HTR-8/SVneo (cell line): ENCODE results near the gene PUS1.
"Not testable (repeated sequence)": the region's sequence is repeated elsewhere in the genome, so short reads cannot be mapped to it uniquely, and the experiment has no call there.

ENCODE experiments used
- DNase-seq: peaks from one replicate; pipeline ENCODE4 v3.0.0; 2011; ENCODE audit warnings: low spot score, mixed read lengths; ENCODE audit not compliant: insufficient read length
- FAIRE-seq: peaks from 2 replicates; lab custom pipeline; 2011; peaks lifted over from hg19 to GRCh38; lab: Jason Lieb, UNC

The PUS1 gene

GRCh38 chr12:131928711-131929580 lies at the start of gene PUS1:
TSS of gene PUS1 (plus strand) at chr12:131929276. CDS start at chr12:131929723, 447 bp downstream.
- no peak for FAIRE-seq

DNA sequence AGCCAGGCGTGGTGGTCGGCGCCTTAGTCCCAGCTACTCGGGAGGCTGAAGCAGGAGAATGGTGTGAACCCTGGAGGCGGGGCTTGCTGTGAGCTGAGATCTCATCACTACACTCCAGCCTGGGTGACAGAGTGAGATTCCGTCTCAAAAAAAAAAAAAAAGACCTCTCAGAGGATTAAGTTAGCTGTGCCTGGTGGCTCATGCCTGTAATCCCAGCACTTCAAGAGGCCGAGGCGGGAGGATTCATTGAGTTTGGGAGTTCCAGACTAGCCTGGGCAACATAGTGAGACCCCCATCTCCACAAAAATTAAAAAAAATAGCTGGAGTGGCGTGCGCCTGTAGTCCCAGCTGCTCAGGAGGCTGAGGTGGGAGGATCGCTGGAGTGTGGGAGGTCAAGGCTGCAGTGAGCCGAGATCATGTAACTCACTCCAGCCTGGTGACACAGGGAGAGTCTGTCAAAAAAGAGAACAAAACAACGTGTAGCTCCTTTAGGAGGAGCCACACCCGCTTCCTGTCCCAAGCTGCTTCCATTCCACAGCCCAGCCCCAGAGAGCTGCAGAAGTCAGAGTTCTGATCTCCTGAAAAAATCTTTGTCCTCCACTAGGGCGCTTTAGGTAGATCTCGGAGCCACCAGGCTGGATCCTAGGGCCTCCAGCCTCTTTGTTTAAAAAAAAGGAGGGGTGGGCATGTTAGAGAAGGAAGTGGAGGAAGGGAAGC lies 46.1 kb upstream of the PUS1 start:
- DNase-seq = no peak
- FAIRE-seq = no peak

More at GRCh38 chr12:131928711-131929580, at the start of gene PUS1:
- DNase-seq = peak; percentile 95

- DNase-seq (no peak), FAIRE-seq (no peak)
Measured at GRCh38 chr12:131883521-131883900, 45.6 kb upstream of the PUS1 start.

- not testable (repeated sequence) for FAIRE-seq
Measured at GRCh38 chr12:131885076-131885475, 44.0 kb upstream of the PUS1 start.

GRCh38 chr12:131885543-131886057 lies 43.5 kb upstream of the PUS1 start:
- DNase-seq (no peak), FAIRE-seq (no peak)

More at GRCh38 chr12:131885076-131885475, 44.0 kb upstream of the PUS1 start:
- not testable (repeated sequence) for DNase-seq

DNA sequence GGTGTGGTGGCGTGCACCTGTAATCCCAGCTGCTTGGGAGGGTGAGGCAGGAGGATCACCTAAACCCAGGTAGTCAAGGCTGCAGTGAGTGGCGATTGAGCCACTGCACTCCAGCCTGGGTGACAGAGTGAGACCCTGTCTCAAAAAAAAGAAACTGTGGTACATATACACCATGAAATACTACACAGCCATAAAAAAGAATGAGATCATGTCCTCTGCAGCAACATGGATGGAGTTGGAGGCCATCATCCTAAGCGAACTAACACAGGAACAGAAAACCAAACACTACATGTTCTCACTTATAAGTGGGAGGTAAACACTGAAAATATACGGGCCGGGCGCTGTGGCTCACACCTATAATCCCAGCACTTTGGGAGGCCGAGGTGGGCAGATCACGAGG lies 37.4 kb upstream of the PUS1 start:
- not testable (repeated sequence) for DNase-seq, FAIRE-seq

DNA sequence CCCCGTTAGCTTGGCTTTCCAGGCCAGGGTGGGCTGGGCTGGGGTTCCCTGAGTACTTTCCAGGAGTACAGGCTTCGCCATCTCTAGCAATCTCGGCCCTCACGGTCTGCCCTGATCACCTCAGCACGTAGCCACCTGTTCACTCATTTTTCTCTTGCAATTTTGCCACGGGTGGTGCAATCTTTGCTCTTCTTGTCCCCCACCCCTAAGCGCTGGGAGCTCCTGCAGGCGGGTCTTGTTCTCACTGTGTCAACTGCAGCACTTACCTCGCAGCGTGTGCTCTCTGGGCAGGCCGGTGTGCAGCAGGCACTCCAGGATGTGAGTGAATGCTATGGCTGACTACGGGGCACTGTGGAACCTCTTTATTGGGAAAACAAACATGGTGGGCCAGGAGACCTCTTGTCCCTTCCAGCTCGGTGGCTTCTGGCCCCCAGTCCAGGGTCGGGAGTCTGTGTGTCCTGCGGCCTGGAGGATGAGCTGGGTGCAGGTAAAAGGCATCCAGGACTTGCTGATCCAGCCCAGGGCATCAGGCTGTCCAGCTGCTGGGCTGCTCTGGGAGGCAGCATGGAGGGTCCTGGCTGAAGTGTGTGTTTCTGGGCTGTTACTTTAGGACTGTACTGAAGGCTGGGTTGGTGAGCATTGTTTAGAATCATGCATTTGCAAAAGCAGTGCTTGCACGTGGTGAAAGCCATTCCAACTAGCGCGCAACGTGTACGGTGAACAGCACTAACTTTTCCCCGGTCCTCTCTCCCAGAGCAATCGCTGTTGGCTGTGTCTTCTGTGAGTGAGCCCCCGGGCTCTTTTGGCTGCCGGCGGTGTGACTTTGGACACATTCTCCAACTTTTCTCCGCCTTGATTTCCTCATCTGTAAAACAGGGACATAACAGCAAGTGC lies 36.1 kb upstream of the PUS1 start:
- DNase-seq = no peak
- FAIRE-seq = no peak

GRCh38 chr12:131893605-131894312 lies 35.3 kb upstream of the PUS1 start:
- DNase-seq (no peak), FAIRE-seq (no peak)

GRCh38 chr12:131894313-131894860 lies 34.7 kb upstream of the PUS1 start, which contains the start of gene ULK1:
TSS of gene ULK1 (plus strand) at chr12:131894622. CDS start at chr12:131895002, 380 bp downstream.
- FAIRE-seq (peak; percentile 65), DNase-seq (peak; percentile 95)

DNA sequence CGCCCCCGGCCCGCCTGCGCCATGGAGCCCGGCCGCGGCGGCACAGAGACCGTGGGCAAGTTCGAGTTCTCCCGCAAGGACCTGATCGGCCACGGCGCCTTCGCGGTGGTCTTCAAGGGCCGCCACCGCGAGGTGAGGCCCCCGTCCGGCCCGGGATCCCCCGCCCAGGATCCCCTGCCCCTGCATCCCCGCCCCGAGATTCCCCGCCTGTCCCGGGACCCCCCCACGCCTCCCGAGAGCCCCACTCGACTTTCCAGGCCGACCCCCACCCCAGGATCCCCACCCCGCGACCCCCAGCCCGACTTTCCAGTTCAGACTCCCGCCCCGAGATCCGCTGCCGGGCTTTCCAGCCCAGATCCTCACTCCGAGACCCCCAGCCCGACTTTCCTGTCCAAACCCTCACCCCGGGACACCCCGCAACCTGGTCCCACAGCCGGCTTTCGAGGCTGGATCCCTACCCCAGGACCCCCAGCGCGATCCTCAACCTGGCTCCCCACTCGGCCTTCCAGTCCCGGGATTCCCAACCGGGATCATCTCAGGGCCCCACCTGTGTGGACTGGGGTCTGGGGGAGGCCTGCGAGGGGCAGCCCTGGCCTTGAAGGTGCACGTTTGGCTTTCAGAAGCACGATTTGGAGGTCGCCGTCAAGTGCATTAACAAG lies 34.0 kb upstream of the PUS1 start:
- FAIRE-seq = no peak
- no peak for DNase-seq

DNA sequence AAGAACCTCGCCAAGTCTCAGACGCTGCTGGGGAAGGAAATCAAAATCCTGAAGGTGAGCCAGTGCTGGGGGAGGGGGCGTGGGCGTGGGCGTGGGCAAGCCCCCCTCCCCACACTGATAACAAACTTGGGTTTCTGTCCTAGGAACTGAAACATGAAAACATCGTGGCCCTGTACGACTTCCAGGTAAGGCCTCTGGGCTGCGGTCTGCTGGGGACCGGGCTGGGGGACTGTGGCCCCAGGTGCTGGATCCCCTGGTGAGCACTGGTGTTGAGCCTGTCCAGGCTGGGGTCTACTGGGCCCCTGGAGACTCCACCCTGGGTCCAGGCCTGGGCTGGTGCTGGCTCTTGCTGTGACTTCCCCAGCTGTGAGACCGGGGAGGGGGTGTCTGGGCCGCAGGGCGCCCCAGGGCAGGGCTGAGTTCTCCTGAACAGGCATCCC lies 33.4 kb upstream of the PUS1 start:
- DNase-seq (no peak), FAIRE-seq (no peak)

DNA sequence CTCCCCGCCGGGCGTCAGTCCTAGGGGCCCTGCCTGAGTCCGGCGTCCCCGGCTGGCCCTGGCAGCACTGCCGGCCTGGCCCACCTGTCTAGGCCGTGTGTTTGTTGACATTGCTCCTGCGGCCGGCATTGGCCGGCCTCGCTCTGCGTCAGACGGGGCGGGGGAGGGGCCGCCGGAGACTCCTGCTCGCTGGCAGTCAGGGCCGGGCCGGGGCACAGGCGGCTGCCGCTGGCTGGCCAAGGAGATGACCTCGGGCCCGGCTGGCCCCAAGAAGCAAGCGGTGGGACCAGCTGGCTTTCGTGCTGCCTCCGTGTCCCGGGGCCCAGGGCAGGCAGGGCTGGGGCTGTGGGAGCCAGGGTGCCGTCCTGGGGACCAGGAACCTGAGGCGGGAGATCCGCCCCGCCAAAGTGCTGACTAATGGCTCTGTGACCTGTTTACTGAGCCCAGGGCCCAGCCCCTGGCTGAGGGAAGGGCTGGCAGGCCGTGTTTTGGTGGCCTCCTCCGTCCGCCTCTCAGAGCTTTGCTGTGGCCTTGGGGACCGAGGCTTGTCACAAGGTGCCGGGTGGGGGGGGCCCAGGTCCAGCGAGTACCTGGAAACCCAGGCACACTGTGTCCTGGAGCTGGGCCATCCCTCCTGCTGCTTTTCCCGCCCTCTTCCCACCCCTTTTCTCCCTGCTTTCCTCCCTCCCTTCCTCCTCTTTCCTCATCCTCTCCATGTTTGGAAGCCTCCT lies 32.8 kb upstream of the PUS1 start:
- DNase-seq (peak; percentile 89), FAIRE-seq (peak; percentile 40)

GRCh38 chr12:131896811-131897270 lies 32.2 kb upstream of the PUS1 start:
- DNase-seq = no peak
- no peak for FAIRE-seq

DNA sequence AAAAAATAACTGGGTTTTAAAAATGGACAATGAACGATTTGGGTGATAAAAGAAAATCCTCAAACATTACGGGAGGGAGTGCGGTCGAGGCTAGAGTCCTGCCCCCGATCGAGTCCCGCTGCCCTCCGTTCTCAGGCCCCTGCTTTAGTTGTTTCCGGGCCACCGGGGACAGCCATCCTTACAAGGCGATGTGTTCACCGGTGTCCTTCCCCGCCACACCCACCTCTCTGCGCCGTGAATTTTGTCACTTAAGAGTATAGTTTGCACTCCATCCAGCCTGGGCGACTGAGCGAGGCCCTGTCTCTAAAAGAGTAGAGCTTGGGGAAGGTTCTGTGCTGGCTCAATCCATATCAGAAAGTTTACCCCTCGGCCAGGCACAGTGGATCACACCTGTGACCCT lies 31.8 kb upstream of the PUS1 start:
- no peak for FAIRE-seq
- no peak for DNase-seq

- DNase-seq = no peak
- FAIRE-seq = no peak
Measured at GRCh38 chr12:131897875-131898274, 31.2 kb upstream of the PUS1 start.

DNA sequence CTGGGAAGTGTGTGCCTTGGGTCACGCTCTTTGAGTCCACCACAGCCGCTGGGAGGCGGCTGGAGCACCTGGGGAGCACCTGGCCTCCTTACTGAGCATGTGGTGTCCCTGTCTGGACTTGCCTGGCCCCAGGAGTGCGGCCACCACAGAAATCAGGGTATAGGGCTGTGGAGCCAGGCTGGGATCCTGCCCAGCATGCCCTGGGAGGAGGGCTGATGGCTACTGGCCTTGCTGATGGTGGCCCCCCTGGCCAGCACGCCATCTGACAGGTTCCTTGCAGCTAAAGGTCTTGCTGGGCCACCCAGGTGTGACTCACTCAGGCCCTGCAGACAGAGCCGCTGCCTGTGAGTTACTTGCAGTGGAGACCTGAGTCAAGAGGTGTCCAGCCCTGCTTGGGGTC lies 28.7 kb upstream of the PUS1 start:
- FAIRE-seq = no peak
- no peak for DNase-seq

DNA sequence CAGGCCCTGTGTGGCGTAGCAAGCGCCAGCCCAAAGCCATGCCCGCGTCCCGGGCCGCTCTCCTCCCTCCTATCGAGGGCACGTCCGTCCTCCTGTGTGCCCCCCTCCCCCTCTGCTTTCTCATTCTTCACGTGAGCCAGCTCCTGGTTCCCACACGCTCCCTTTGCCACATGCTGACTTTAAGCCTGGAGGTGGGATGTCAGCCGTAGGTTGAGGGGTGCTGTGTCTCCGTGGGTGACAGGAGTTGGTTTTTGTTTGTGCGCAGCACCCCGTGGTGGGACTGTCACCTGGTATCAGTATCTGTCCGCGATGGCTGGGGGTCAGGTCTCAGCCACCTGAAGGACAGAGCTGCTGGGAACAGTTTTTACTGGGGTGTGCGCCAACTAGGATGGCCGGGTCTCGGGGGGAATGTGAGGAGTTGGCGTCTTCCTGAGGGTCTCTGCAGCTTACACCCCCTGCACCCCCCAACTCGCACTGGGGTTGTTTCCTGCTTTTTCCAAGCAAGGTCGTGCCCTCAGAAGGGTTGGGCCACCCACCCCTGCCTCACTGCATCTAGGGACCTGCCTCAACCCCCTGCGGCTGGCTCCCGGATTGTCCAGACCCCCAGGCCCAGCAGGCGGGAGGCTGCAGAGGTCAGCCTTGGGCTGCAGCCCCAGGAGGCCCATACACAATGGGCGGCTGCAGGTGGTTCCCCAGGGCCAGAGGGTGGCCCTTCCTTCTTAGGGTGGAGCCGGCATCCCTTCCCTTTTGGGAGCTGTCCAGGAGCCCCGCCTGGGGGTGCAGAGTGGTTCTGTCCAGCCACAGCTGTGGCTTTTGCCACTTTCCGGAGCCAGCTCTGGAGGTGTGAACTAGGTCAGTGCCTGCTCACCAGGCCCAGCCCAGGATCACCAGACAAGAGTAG lies 27.4 kb upstream of the PUS1 start:
- FAIRE-seq = no peak
- no peak for DNase-seq
